Measurements from ENCODE around the gene C12orf50. TPM values are rescaled to one million over a fixed set of nuclear protein-coding genes. Genes with fewer than 3 reads are reported as not detected.
A peak's percentile ranks its signal among the peaks of the same experiment; 100 is the strongest.

C12orf50 gene
- polyA plus RNA-seq, 2 of the 4 experiments (the other 2 are of a cell fraction), result 0.03 TPM; not detected in 1

DNA sequence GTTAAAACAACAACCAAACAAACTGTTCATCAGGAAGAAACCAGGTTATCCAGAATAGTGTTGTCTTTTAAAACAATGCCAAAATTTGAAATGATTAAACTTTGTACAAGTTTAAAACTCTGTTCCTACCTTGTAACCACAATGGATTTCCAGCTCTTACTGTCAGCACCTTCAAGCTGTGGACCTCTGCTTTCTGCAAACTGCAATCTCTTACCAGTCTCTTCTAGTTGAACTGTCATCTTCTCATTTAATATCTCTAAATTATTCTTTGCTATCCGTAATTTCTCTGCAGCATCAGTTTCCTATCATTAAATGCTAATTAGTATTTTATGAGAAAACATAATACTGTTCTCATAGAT lies 29.5 kb upstream of the C12orf50 start:
- CTCF ChIA-PET, result interaction anchor here (1.4 kb wide), 1 partner anchor 14 kb away, joined by 3 read pairs; no protein-coding TSS in a partner anchor
- WGBS (ENCODE audit: missing lambda C conversion rate), result 91% methylated on average over 1 of the region's 1 CpG
- no peak overlapping the region for H3K4me2 ChIP-seq

DNA sequence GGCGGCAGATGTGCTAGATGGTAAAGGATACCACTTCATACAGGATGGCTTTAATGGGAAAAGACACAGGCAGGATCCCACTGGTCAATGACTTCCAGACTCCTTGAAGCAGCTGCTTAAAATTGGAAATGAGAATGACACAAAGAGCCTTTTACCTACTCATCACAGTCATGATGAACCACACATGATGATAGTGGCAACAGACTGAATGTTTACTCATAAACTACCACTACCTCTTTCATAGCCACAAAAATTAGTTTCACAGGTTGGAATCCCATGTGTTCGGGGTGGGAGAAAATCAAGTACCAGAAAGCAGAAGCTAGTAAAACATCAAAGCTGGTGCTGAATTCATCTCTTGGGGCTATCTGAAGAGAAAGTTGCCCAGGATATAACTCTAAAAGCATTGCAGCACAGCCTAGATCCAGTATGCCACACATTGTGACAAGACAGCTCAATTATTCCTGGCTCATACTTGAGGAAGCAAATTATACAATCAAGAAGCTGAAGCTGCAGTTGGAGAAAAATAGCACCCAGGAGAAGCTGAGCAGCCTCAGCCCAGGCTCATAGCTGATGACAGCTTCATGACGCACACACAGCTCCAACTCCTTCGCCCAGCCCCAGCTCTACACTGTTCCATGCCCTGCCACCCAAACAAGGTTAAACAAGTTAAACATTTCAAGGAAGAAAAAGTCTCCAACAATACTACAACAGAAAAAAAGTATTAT lies 29.0 kb upstream of the C12orf50 start:
- CTCF ChIA-PET, result interaction anchor here (1.4 kb wide), 1 partner anchor 14 kb away, joined by 3 read pairs; no protein-coding TSS in a partner anchor

More for the DNA sequence above, 29.5 kb upstream of the C12orf50 start:
- H3K4me1 ChIP-seq, result peaks cover 4% of the 10 kb centered on the region; the same call in 1 of the 3 replicates
- DNase-seq (ENCODE audit: low read depth in 1 of 2, low spot score in 1 of 2) (no peak), FAIRE-seq (no peak), ATAC-seq (no peak)
- POLR2A ChIA-PET, result no interaction called here
- no peaks in the 10 kb centered on the region for H3K9me3 ChIP-seq
- TF ChIP-seq RARB (CRISPR knock-in tag; IDR thresholded peaks at IDR 0.05), result no peak
- no peak for TF ChIP-seq CEBPB (IDR thresholded peaks at IDR 0.05)
- TF ChIP-seq NR3C1 (IDR thresholded peaks at IDR 0.05), result no peak
- no peak for TF ChIP-seq SREBF2 (IDR thresholded peaks at IDR 0.05)
- no peak for TF ChIP-seq HOXB5 (CRISPR knock-in tag; IDR thresholded peaks at IDR 0.05)
- TF ChIP-seq BHLHE40 (IDR thresholded peaks at IDR 0.05; ENCODE audit: low read depth, low read length), result no peak
- no peak for TF ChIP-seq FOSL2 (IDR thresholded peaks at IDR 0.05)
- no peak for TF ChIP-seq FOSL2 (CRISPR knock-in tag; IDR thresholded peaks at IDR 0.05)
- TF ChIP-seq EP300 (IDR thresholded peaks at IDR 0.05), result no peak
- TF ChIP-seq, protein P1, sequence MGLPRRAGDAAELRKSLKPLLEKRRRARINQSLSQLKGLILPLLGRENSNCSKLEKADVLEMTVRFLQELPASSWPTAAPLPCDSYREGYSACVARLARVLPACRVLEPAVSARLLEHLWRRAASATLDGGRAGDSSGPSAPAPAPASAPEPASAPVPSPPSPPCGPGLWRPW (IDR thresholded peaks at IDR 0.05), result no peak
- no peak for TF ChIP-seq ZSCAN20 (CRISPR knock-in tag; IDR thresholded peaks at IDR 0.05)
- TF ChIP-seq TFCP2L1 (CRISPR knock-in tag; IDR thresholded peaks at IDR 0.05), result no peak
- TF ChIP-seq, protein P2, sequence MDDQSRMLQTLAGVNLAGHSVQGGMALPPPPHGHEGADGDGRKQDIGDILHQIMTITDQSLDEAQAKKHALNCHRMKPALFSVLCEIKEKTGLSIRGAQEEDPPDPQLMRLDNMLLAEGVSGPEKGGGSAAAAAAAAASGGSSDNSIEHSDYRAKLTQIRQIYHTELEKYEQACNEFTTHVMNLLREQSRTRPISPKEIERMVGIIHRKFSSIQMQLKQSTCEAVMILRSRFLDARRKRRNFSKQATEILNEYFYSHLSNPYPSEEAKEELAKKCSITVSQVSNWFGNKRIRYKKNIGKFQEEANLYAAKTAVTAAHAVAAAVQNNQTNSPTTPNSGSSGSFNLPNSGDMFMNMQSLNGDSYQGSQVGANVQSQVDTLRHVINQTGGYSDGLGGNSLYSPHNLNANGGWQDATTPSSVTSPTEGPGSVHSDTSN (IDR thresholded peaks at IDR 0.05), result no peak
- no peak for TF ChIP-seq NFE2L2 (conservative IDR thresholded peaks at IDR 0.05; ENCODE audit: low read length)
- no peak for TF ChIP-seq RCOR1 (IDR thresholded peaks at IDR 0.05; ENCODE audit: low read depth, low read length)
- TF ChIP-seq, protein P3, sequence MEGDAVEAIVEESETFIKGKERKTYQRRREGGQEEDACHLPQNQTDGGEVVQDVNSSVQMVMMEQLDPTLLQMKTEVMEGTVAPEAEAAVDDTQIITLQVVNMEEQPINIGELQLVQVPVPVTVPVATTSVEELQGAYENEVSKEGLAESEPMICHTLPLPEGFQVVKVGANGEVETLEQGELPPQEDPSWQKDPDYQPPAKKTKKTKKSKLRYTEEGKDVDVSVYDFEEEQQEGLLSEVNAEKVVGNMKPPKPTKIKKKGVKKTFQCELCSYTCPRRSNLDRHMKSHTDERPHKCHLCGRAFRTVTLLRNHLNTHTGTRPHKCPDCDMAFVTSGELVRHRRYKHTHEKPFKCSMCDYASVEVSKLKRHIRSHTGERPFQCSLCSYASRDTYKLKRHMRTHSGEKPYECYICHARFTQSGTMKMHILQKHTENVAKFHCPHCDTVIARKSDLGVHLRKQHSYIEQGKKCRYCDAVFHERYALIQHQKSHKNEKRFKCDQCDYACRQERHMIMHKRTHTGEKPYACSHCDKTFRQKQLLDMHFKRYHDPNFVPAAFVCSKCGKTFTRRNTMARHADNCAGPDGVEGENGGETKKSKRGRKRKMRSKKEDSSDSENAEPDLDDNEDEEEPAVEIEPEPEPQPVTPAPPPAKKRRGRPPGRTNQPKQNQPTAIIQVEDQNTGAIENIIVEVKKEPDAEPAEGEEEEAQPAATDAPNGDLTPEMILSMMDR (IDR thresholded peaks at IDR 0.05), result no peak
- no peak for TF ChIP-seq HOXB13 (CRISPR knock-in tag; IDR thresholded peaks at IDR 0.05; ENCODE audit: low read depth)
- TF ChIP-seq POLR2AphosphoS2 (conservative IDR thresholded peaks at IDR 0.05; ENCODE audit: low read length), result no peak
- TF ChIP-seq RAD21 (conservative IDR thresholded peaks at IDR 0.05 in 1 of 2, IDR thresholded peaks at IDR 0.05 in 1 of 2), result no peak
- TF ChIP-seq, protein P4, sequence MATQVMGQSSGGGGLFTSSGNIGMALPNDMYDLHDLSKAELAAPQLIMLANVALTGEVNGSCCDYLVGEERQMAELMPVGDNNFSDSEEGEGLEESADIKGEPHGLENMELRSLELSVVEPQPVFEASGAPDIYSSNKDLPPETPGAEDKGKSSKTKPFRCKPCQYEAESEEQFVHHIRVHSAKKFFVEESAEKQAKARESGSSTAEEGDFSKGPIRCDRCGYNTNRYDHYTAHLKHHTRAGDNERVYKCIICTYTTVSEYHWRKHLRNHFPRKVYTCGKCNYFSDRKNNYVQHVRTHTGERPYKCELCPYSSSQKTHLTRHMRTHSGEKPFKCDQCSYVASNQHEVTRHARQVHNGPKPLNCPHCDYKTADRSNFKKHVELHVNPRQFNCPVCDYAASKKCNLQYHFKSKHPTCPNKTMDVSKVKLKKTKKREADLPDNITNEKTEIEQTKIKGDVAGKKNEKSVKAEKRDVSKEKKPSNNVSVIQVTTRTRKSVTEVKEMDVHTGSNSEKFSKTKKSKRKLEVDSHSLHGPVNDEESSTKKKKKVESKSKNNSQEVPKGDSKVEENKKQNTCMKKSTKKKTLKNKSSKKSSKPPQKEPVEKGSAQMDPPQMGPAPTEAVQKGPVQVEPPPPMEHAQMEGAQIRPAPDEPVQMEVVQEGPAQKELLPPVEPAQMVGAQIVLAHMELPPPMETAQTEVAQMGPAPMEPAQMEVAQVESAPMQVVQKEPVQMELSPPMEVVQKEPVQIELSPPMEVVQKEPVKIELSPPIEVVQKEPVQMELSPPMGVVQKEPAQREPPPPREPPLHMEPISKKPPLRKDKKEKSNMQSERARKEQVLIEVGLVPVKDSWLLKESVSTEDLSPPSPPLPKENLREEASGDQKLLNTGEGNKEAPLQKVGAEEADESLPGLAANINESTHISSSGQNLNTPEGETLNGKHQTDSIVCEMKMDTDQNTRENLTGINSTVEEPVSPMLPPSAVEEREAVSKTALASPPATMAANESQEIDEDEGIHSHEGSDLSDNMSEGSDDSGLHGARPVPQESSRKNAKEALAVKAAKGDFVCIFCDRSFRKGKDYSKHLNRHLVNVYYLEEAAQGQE (IDR thresholded peaks at IDR 0.05), result no peak
- TF ChIP-seq CBX8 (IDR thresholded peaks at IDR 0.05), result no peak
- no peak overlapping the region for H3K4me3 ChIP-seq
- H3K27ac ChIP-seq, result no peak overlapping the region

More for the DNA sequence above, 29.0 kb upstream of the C12orf50 start:
- TF ChIP-seq HOXA7 (CRISPR knock-in tag; IDR thresholded peaks at IDR 0.05) (no peak), BHLHE40 (IDR thresholded peaks at IDR 0.05; ENCODE audit: low read depth, low read length) (no peak), FOSB (CRISPR knock-in tag; IDR thresholded peaks at IDR 0.05) (no peak), NR3C1 (IDR thresholded peaks at IDR 0.05) (no peak), ZFP36 (IDR thresholded peaks at IDR 0.05; ENCODE audit: borderline replicate concordance, partially characterized antibody) (no peak), RNF2 (IDR thresholded peaks at IDR 0.05; ENCODE audit: borderline replicate concordance, low read depth) (no peak), RAD21 (conservative IDR thresholded peaks at IDR 0.05 in 1 of 2, IDR thresholded peaks at IDR 0.05 in 1 of 2) (no peak), TFCP2L1 (CRISPR knock-in tag; IDR thresholded peaks at IDR 0.05) (no peak)
- TF ChIP-seq, protein P5, sequence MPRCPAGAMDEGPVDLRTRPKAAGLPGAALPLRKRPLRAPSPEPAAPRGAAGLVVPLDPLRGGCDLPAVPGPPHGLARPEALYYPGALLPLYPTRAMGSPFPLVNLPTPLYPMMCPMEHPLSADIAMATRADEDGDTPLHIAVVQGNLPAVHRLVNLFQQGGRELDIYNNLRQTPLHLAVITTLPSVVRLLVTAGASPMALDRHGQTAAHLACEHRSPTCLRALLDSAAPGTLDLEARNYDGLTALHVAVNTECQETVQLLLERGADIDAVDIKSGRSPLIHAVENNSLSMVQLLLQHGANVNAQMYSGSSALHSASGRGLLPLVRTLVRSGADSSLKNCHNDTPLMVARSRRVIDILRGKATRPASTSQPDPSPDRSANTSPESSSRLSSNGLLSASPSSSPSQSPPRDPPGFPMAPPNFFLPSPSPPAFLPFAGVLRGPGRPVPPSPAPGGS (IDR thresholded peaks at IDR 0.05), result no peak
- TF ChIP-seq, protein P6, sequence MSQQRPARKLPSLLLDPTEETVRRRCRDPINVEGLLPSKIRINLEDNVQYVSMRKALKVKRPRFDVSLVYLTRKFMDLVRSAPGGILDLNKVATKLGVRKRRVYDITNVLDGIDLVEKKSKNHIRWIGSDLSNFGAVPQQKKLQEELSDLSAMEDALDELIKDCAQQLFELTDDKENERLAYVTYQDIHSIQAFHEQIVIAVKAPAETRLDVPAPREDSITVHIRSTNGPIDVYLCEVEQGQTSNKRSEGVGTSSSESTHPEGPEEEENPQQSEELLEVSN (IDR thresholded peaks at IDR 0.05; ENCODE audit: borderline replicate concordance, low read depth), result no peak
- TF ChIP-seq, protein P3 (IDR thresholded peaks at IDR 0.05), result no peak
- no peak for DNase-seq (ENCODE audit: low read depth in 1 of 2, low spot score in 1 of 2)
- Histone ChIP-seq H3K4me1 (no peaks in the 10 kb centered on the region), H3K4me3 (no peak overlapping the region), H3K4me2 (no peak overlapping the region), H3K27ac (no peak overlapping the region), H3K9me3 (no peaks in the 10 kb centered on the region)
- 93% methylated on average over 4 of the region's 4 CpGs for WGBS (ENCODE audit: missing lambda C conversion rate)
- peak in 1 of 2 experiments; percentile 45; a peak in 1 of 6 replicates for ATAC-seq
- POLR2A ChIA-PET, result no interaction called here
- no peak for FAIRE-seq

Measured in A549 (cell line).